IMR-90 (cell line): ENCODE data around the gene RIPOR3.

Experiments
- BHLHE40 ChIP-seq: fragments of 150-350 bp; IDR thresholded peaks from 2 replicates; pipeline ENCODE4 v1.6.1; 2016; ENCODE audit warnings: mild to moderate bottlenecking, low read depth, low read length
- CEBPB ChIP-seq: IDR thresholded peaks from 2 replicates; pipeline ENCODE4 v1.6.1; 2012; ENCODE audit warnings: low read depth, low read length, improper control_type of control experiment
- CHD1 ChIP-seq: IDR thresholded peaks from 2 replicates; pipeline ENCODE4 v1.6.1; 2012; ENCODE audit warnings: low read depth, low read length, improper control_type of control experiment
- MAFK ChIP-seq: IDR thresholded peaks from 2 replicates; pipeline ENCODE4 v1.6.1; 2012; ENCODE audit warnings: low read depth, low read length, improper control_type of control experiment
- MAZ ChIP-seq: IDR thresholded peaks from 2 replicates; pipeline ENCODE4 v1.6.1; 2012; ENCODE audit warnings: low read depth, mild to moderate bottlenecking, low read length, improper control_type of control experiment, moderate library complexity, borderline replicate concordance
- MXI1 ChIP-seq: IDR thresholded peaks from 2 replicates; pipeline ENCODE4 v1.6.1; 2012; ENCODE audit warnings: low read depth, mild to moderate bottlenecking, low read length, moderate library complexity, borderline replicate concordance
- NFE2L2 ChIP-seq: fragments of 150-350 bp; IDR thresholded peaks from 2 replicates; pipeline ENCODE4 v1.6.1; 2016; ENCODE audit warnings: low read depth, mild to moderate bottlenecking, low read length
- POLR2A ChIP-seq: IDR thresholded peaks from 2 replicates; pipeline ENCODE4 v1.6.1; 2012; ENCODE audit warnings: mild to moderate bottlenecking, low read depth, low read length
- RAD21 ChIP-seq: IDR thresholded peaks from 2 replicates; pipeline ENCODE4 v1.6.1; 2012; ENCODE audit warnings: low read length, improper control_type of control experiment
- RFX5 ChIP-seq: IDR thresholded peaks from 2 replicates; pipeline ENCODE4 v1.8.0; 2012; ENCODE audit warnings: low read depth, mild to moderate bottlenecking, low read length, moderate library complexity
- SMC3 ChIP-seq: fragments of 150-350 bp; IDR thresholded peaks from 2 replicates; pipeline ENCODE4 v1.6.1; 2016; ENCODE audit warnings: low read depth, mild to moderate bottlenecking, antibody characterized with exemption, low read length, moderate library complexity
- TF ChIP-seq, protein P1 (sequence below): conservative IDR thresholded peaks from 2 replicates; pipeline ENCODE4 v1.5.1; 2012; ENCODE audit warnings: mild to moderate bottlenecking, low read depth, low read length, improper control_type of control experiment
- TF ChIP-seq, protein P2 (sequence below): fragments of 150-350 bp; IDR thresholded peaks from 2 replicates; pipeline ENCODE4 v1.6.1; 2017; ENCODE audit warnings: mild to moderate bottlenecking, antibody characterized with exemption, low read length, low read depth

DNA sequence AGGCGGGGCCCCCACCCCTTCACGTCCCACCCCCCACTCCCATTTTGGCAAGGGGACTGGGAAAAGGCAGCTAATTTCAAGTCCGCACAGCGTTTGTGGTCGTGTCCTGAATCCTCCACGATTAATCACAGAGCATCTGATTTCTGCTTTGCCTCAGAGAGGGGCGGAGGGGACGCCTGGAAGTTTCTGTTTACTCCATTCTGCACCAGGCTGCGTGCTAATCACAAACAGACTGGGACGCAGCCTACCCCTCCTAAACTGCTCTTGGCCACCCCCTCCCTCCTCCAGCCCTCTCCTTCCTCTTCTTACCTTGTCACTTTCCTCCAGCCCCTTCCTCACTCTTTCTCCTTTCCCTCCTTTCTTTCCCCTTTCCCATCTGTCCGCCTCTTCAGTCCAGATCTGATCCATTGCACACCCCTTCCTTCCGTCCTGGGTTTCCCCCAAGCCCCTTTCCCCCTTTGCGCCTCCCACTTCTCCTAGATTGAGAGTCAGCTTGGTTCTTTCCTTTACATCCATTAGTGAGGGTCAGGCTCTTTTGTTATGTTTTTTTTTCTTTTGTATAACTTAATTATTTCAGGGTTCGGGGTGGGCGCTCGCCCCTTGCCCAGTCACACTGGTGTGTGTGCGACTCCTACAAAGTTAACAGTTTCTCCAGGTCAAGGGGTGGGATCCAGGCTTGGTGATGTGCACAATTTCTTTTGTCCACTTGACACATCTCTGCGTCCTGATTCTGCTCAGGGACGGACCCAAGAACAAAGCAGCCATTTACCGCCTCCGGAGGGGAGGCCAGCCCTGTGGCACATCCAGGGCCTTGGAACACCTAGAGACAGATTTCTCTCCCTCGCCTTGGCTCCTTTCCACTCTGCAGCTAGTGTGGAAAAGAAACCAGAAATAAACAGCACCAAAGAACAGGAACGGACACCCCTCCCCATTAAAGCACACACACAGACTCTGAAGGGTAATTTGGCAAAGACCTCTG lies 520 bp upstream of the RIPOR3 start:
- TF ChIP-seq, protein P1, sequence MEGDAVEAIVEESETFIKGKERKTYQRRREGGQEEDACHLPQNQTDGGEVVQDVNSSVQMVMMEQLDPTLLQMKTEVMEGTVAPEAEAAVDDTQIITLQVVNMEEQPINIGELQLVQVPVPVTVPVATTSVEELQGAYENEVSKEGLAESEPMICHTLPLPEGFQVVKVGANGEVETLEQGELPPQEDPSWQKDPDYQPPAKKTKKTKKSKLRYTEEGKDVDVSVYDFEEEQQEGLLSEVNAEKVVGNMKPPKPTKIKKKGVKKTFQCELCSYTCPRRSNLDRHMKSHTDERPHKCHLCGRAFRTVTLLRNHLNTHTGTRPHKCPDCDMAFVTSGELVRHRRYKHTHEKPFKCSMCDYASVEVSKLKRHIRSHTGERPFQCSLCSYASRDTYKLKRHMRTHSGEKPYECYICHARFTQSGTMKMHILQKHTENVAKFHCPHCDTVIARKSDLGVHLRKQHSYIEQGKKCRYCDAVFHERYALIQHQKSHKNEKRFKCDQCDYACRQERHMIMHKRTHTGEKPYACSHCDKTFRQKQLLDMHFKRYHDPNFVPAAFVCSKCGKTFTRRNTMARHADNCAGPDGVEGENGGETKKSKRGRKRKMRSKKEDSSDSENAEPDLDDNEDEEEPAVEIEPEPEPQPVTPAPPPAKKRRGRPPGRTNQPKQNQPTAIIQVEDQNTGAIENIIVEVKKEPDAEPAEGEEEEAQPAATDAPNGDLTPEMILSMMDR: no peak
- TF ChIP-seq RAD21: no peak
- no peak for TF ChIP-seq MXI1
- no peak for TF ChIP-seq POLR2A
- TF ChIP-seq CEBPB: no peak
- no peak for TF ChIP-seq SMC3
- no peak for TF ChIP-seq MAFK
- no peak for TF ChIP-seq CHD1
- TF ChIP-seq NFE2L2: no peak
- TF ChIP-seq RFX5: no peak
- no peak for TF ChIP-seq BHLHE40
- no peak for TF ChIP-seq MAZ
- TF ChIP-seq, protein P2, sequence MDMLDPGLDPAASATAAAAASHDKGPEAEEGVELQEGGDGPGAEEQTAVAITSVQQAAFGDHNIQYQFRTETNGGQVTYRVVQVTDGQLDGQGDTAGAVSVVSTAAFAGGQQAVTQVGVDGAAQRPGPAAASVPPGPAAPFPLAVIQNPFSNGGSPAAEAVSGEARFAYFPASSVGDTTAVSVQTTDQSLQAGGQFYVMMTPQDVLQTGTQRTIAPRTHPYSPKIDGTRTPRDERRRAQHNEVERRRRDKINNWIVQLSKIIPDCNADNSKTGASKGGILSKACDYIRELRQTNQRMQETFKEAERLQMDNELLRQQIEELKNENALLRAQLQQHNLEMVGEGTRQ: no peak
